ENCODE results near the gene SOD3. TPM values are rescaled to one million over a fixed set of nuclear protein-coding genes. Genes with fewer than 3 reads are reported as not detected.

Gene SOD3
- total and polyA plus RNA-seq, 2 of the 8 experiments (the other 6 are each of a cell fraction or from before 2014, with no cell fraction given), result 4.9 TPM

DNA sequence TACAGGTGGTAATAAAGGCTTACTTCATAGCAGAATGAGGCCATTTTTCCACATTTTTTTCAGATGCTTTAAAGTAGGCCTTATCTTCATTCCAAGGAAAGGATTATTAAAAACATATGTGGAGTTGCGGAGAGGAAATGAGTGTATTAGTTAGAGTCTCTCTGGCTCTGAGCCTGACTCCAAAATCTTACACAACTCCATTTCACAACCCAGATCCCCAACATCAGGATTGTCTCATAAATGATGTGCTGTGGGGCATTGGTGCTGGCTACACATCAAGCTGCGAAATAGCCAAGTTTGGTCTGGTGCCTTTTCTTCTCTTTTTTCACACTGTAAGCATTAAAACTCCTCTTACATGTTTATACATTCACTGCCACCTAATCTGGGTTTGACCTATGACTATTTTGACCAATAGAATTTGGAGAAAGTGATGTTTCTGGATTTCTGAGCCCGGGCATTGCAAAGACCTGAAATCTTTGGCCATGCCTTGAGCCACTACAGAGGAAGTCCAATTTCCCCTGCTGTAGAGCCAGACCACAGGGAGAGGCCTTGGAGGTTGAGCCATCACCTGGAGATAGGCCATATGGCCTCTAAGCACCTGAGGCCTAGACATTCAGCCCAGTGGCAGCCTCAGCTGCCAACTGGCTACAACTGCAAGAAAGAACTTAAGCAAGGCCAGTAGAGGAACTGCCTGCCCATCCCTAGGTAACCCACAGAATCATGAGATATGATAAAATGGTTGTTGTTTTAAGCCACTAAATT is 16.7 kb upstream of the SOD3 start:
- CTCF ChIA-PET (ENCODE audit: partially characterized antibody), result interaction anchor here (1.2 to 1.7 kb wide), 2 partner anchors 16 to 31 kb away, joined by 3 read pairs; partner anchors contain the start of gene SOD3
- DNase-seq (ENCODE audit: low read depth in 1 of 2, low spot score in 2 of 2), result no peak
- TF ChIP-seq SIN3A (conservative IDR thresholded peaks at IDR 0.05 in 1 of 2, IDR thresholded peaks at IDR 0.05 in 1 of 2; ENCODE audit: low read depth in 1 of 2, low read length in 2 of 2) (no peak), SRF (IDR thresholded peaks at IDR 0.05; ENCODE audit: low read depth, low read length) (no peak), EGR1 (IDR thresholded peaks at IDR 0.05; ENCODE audit: borderline replicate concordance, low read depth, low read length) (no peak), TBP (IDR thresholded peaks at IDR 0.05; ENCODE audit: low read depth, low read length) (no peak), RNF2 (IDR thresholded peaks at IDR 0.05; ENCODE audit: borderline replicate concordance, low read depth, low read length, missing control alignments, poor library complexity, severe bottlenecking) (no peak), SP1 (IDR thresholded peaks at IDR 0.05; ENCODE audit: low read depth, low read length) (no peak), POLR2A (IDR thresholded peaks at IDR 0.05; ENCODE audit: control extremely low read depth in 1 of 2, low read depth in 2 of 2, low read length in 2 of 2) (no peak), MAFK (IDR thresholded peaks at IDR 0.05; ENCODE audit: low read depth, low read length) (no peak), HDAC2 (IDR thresholded peaks at IDR 0.05; ENCODE audit: borderline replicate concordance in 1 of 2, low read depth in 2 of 2, low read length in 2 of 2) (no peak), EP300 (IDR thresholded peaks at IDR 0.05; ENCODE audit: borderline replicate concordance in 1 of 2, low read depth in 2 of 2, low read length in 2 of 2) (no peak), NRF1 (IDR thresholded peaks at IDR 0.05; ENCODE audit: low read depth, low read length) (no peak)
- TF ChIP-seq, protein P1, sequence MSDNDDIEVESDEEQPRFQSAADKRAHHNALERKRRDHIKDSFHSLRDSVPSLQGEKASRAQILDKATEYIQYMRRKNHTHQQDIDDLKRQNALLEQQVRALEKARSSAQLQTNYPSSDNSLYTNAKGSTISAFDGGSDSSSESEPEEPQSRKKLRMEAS (IDR thresholded peaks at IDR 0.05), result no peak

More for the DNA sequence above, 16.7 kb upstream of the SOD3 start:
- Histone ChIP-seq H3K36me3 (ENCODE audit: control insufficient read depth in 2 of 4, insufficient read depth in 4 of 4, low read length in 3 of 4) (no peaks in the 10 kb centered on the region), H2BK5ac (ENCODE audit: low read depth, low read length) (no peak overlapping the region), H3K27ac (ENCODE audit: low read depth, low read length) (no peak overlapping the region), H3K18ac (ENCODE audit: extremely low read depth, low read length) (no peak overlapping the region), H3K27me3 (replicated peaks in 1 of 4; ENCODE audit: control insufficient read depth in 3 of 4, extremely low read depth in 1 of 4, insufficient read depth in 3 of 4, low read length in 3 of 4) (peaks cover 0 to 2% (median 0%) of the 10 kb centered on the region in 4 experiments; a peak in 1 of 7 replicates), H3K14ac (ENCODE audit: insufficient read length) (no peak overlapping the region), H3K4me1 (replicated peaks in 1 of 4; ENCODE audit: control insufficient read depth in 3 of 4, insufficient read depth in 4 of 4, low read length in 3 of 4) (peaks cover 0 to 3% (median 0%) of the 10 kb centered on the region in 4 experiments; a peak in 1 of 7 replicates), H3K4me3 (ENCODE audit: extremely low read depth in 1 of 4, insufficient read depth in 2 of 4, low read depth in 3 of 4, low read length in 4 of 4) (no peak overlapping the region), H3K4me2 (ENCODE audit: insufficient read depth in 1 of 2, low read depth in 2 of 2, low read length in 2 of 2) (no peak overlapping the region), H4K5ac (ENCODE audit: insufficient read length, low read depth, low read length) (no peak overlapping the region), H4K8ac (ENCODE audit: extremely low read depth, insufficient read depth, low read length) (no peak overlapping the region), H3K4ac (replicated peaks; ENCODE audit: insufficient read length, low read depth, low read length) (no peak overlapping the region), H2BK12ac (ENCODE audit: low read depth, low read length) (no peak overlapping the region), H3K79me1 (ENCODE audit: low read depth, low read length) (no peaks in the 10 kb centered on the region), H2BK20ac (ENCODE audit: low read length) (no peak overlapping the region), H2BK15ac (ENCODE audit: low read length) (no peak overlapping the region), H2AFZ (ENCODE audit: low read length) (no peak overlapping the region), H3K56ac (replicated peaks; ENCODE audit: insufficient read length, low read depth, low read length) (no peak overlapping the region), H4K91ac (replicated peaks; ENCODE audit: insufficient read length, low read length) (no peak overlapping the region), H3K23ac (ENCODE audit: insufficient read length) (no peak overlapping the region), H3K23me2 (ENCODE audit: low read depth, low read length) (peaks cover 2% of the 10 kb centered on the region; the same call in 1 of the 2 replicates), H3K9me3 (ENCODE audit: insufficient read depth in 2 of 2, low read depth in 1 of 2, low read length in 1 of 2) (no peaks in the 10 kb centered on the region), H3K79me2 (ENCODE audit: control insufficient read depth in 1 of 2, insufficient read depth in 2 of 2, low read length in 2 of 2) (no peaks in the 10 kb centered on the region), H2BK120ac (replicated peaks; ENCODE audit: low read depth, low read length) (no peak overlapping the region), H2AK5ac (ENCODE audit: low read depth, low read length) (no peak overlapping the region), H3K9ac (replicated peaks in 1 of 4; ENCODE audit: extremely low read depth in 1 of 4, low read depth in 3 of 4, low read length in 3 of 4) (no peak overlapping the region), H4K20me1 (replicated peaks in 1 of 2; ENCODE audit: control insufficient read depth in 1 of 2, insufficient read depth in 2 of 2, low read length in 2 of 2) (no peaks in the 10 kb centered on the region)
- no peak for FAIRE-seq
- POLR2A ChIA-PET (ENCODE audit: partially characterized antibody), result interaction anchor here (0.6 kb wide), 1 partner anchor 35 kb away, joined by 3 read pairs; no protein-coding TSS in a partner anchor
- WGBS, 2 experiments (ENCODE audit: extremely low coverage in 1 of 2, insufficient coverage in 1 of 2, insufficient read length in 1 of 2, insufficient replicate concordance in 2 of 2, low coverage in 1 of 2, low lambda C conversion rate in 2 of 2, missing lambda C conversion rate in 1 of 2), result 61% methylated on average over 3 of the region's 3 CpGs; no CpG with 5 or more reads in 1 of the 2 experiments
